Measurements from ENCODE around the gene NBDY.
A peak's percentile ranks its signal among the peaks of the same experiment; 100 is the strongest.

NBDY gene

GRCh38 chrX:56762707-56763555 is 33.9 kb downstream of the NBDY start:
- Mint-ChIP-seq H3K36me3 (ENCODE audit: low read depth) (peaks cover 6% of the 10 kb centered on the region), H3K27ac (peak overlapping the region; percentile 80), H3K4me3 (no peak overlapping the region), H3K9me3 (peaks cover 25% of the 10 kb centered on the region), H3K27me3 (ENCODE audit: low read depth, poor library complexity) (peaks cover 3% of the 10 kb centered on the region), H3K4me1 (peaks cover 42% of the 10 kb centered on the region)
- TF ChIP-seq CTCF (IDR thresholded peaks at IDR 0.05) = no peak
- no peak for DNase-seq

- Mint-ChIP-seq H3K4me3 (peak overlapping the region; percentile 76), H3K27ac (peak overlapping the region; percentile 92)
These were observed 34.6 kb downstream of the NBDY start for GRCh38 chrX:56763556-56764152.

GRCh38 chrX:56764153-56764974 is 35.3 kb downstream of the NBDY start:
- Mint-ChIP-seq H3K9me3 (peaks cover 25% of the 10 kb centered on the region), H3K4me3 (peak overlapping the region; percentile 76), H3K36me3 (ENCODE audit: low read depth) (peaks cover 6% of the 10 kb centered on the region), H3K4me1 (peaks cover 42% of the 10 kb centered on the region), H3K27ac (peak overlapping the region; percentile 92), H3K27me3 (ENCODE audit: low read depth, poor library complexity) (peaks cover 3% of the 10 kb centered on the region)
- TF ChIP-seq CTCF (IDR thresholded peaks at IDR 0.05) = peak; percentile 55
- DNase-seq = peak; percentile 66

More at GRCh38 chrX:56763556-56764152, 34.6 kb downstream of the NBDY start:
- Mint-ChIP-seq H3K4me1 (peaks cover 42% of the 10 kb centered on the region), H3K9me3 (peaks cover 25% of the 10 kb centered on the region), H3K27me3 (ENCODE audit: low read depth, poor library complexity) (peaks cover 3% of the 10 kb centered on the region), H3K36me3 (ENCODE audit: low read depth) (peaks cover 6% of the 10 kb centered on the region)
- TF ChIP-seq CTCF (IDR thresholded peaks at IDR 0.05) = no peak
- peak; percentile 58 for DNase-seq

- peak overlapping the region; percentile 90 for H3K27ac Mint-ChIP-seq
- H3K27me3 Mint-ChIP-seq (ENCODE audit: low read depth, poor library complexity) = peaks cover 3% of the 10 kb centered on the region
- H3K4me1 Mint-ChIP-seq = peaks cover 42% of the 10 kb centered on the region
- no peak for TF ChIP-seq CTCF (IDR thresholded peaks at IDR 0.05)
- peaks cover 25% of the 10 kb centered on the region for H3K9me3 Mint-ChIP-seq
- no peak for DNase-seq
- peaks cover 6% of the 10 kb centered on the region for H3K36me3 Mint-ChIP-seq (ENCODE audit: low read depth)
- peak overlapping the region; percentile 33 for H3K4me3 Mint-ChIP-seq
These were observed 36.1 kb downstream of the NBDY start for GRCh38 chrX:56764975-56765791.

GRCh38 chrX:56765811-56766553 is 36.9 kb downstream of the NBDY start:
- TF ChIP-seq CTCF (IDR thresholded peaks at IDR 0.05) = no peak
- peaks cover 6% of the 10 kb centered on the region for H3K36me3 Mint-ChIP-seq (ENCODE audit: low read depth)
- peaks cover 25% of the 10 kb centered on the region for H3K9me3 Mint-ChIP-seq
- DNase-seq = no peak
- H3K27me3 Mint-ChIP-seq (ENCODE audit: low read depth, poor library complexity) = peaks cover 3% of the 10 kb centered on the region
- H3K4me3 Mint-ChIP-seq = peak overlapping the region; percentile 48
- H3K27ac Mint-ChIP-seq = peak overlapping the region; percentile 68
- peaks cover 42% of the 10 kb centered on the region for H3K4me1 Mint-ChIP-seq

Data from nephron progenitor cell (in vitro differentiated cells).